Upper lobe of left lung (tissue), 4 donors: ENCODE data around the gene OR6B3.

Experiments
- EP300 ChIP-seq, 4 donors: sonication (generic); formaldehyde crosslinking; IDR thresholded peaks; one replicate each; pipeline ENCODE4 v1.5.1; 2017; ENCODE audit warnings: antibody characterized with exemption in 4 of 4, control low read depth in 2 of 4
- POLR2A ChIP-seq, 4 donors: fragments of 450-650 bp; IDR thresholded peaks; one replicate each; pipeline ENCODE4 v1.5.1; 2016 to 2017; ENCODE audit warnings: antibody characterized with exemption in 4 of 4, mild to moderate bottlenecking in 2 of 4
- POLR2AphosphoS5 ChIP-seq, 2 donors: sonication (generic); formaldehyde crosslinking; IDR thresholded peaks; one replicate each; pipeline ENCODE4 v1.5.1; 2017; ENCODE audit warnings: antibody characterized with exemption in 2 of 2
- TF ChIP-seq, protein P1 (sequence below), 6 experiments: fragments of 450-650 bp in 4 of 6; fragments of 200-600 bp in 2 of 6; sonication (generic) in 2 of 6; IDR thresholded peaks; one replicate each; pipeline ENCODE4 v1.5.1; 2016 to 2019; ENCODE audit warnings: antibody characterized with exemption in 6 of 6

DNA sequence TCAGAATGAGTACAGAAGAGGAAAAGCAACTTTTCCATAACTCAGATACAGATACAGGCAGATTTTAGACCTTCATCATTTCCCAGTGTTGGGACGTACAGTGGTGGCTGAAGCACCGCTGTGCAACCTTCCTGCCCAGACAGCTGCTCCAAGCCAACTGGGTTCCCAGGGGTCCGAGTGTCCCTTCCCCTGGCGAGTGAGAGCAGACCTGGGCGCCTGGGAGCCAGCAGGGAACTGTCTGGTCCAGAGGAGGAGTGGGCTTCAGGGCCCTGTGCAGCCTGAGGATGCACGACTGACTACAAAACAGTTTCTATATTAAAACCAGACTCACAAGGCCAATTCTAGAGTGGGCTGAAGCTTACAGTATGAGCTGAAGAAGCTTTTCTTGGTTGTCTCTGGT is 12.0 kb downstream of the OR6B3 start:
- TF ChIP-seq, protein P1, sequence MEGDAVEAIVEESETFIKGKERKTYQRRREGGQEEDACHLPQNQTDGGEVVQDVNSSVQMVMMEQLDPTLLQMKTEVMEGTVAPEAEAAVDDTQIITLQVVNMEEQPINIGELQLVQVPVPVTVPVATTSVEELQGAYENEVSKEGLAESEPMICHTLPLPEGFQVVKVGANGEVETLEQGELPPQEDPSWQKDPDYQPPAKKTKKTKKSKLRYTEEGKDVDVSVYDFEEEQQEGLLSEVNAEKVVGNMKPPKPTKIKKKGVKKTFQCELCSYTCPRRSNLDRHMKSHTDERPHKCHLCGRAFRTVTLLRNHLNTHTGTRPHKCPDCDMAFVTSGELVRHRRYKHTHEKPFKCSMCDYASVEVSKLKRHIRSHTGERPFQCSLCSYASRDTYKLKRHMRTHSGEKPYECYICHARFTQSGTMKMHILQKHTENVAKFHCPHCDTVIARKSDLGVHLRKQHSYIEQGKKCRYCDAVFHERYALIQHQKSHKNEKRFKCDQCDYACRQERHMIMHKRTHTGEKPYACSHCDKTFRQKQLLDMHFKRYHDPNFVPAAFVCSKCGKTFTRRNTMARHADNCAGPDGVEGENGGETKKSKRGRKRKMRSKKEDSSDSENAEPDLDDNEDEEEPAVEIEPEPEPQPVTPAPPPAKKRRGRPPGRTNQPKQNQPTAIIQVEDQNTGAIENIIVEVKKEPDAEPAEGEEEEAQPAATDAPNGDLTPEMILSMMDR (IDR thresholded peaks at IDR 0.05): no peak
- TF ChIP-seq POLR2A (IDR thresholded peaks at IDR 0.05) (no peak), POLR2AphosphoS5 (IDR thresholded peaks at IDR 0.05) (no peak), EP300 (IDR thresholded peaks at IDR 0.05) (no peak)
